GM19463 (cell line): ENCODE measurements around the gene CCDC102B.

Experiments
- ATAC-seq: cut with Tn5 transposase; IDR thresholded peaks from one replicate; pipeline ENCODE4 v1.9.1; 2021; ENCODE audit warnings: mild to moderate bottlenecking, moderate library complexity; ENCODE audit not compliant: unreplicated experiment

CCDC102B gene

DNA sequence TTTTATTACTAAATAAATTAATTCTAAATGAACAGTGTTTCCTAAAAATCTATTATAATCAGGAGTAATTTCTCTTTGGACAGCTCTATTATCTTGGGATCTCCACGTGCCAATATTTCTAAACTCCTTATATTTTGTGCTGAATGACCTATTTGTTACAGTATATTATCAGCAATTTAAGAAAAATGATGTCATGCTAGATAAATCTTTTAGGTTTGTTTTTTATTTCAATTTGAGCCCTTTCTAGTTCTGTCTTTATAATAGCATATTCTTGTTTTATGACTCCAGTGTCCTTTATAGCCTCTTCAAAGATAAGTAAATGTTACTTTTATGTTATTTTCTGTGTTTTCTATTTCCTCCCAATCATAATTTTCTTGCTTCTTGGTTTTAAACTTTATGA is 269.2 kb downstream of the CCDC102B start:
- ATAC-seq = no peak

DNA sequence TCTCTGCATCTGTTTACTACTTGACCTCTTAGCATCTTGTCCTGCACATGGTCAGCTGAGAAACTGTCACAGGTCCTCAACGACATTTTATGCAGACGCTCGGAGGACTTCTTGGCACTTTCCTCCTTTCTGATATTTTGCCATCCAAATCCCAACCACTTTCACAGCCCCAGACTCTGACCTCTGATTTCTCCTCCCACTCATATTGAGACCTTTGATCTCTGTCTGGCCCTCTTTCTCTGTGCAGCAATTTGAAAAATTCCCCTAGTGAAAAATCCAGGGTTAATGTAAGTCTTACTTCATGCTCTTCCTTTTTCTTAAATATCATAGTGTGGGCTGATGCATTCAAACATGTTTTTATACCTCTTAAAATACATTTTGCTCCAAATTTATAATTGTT is 273.8 kb downstream of the CCDC102B start:
- ATAC-seq = no peak

DNA sequence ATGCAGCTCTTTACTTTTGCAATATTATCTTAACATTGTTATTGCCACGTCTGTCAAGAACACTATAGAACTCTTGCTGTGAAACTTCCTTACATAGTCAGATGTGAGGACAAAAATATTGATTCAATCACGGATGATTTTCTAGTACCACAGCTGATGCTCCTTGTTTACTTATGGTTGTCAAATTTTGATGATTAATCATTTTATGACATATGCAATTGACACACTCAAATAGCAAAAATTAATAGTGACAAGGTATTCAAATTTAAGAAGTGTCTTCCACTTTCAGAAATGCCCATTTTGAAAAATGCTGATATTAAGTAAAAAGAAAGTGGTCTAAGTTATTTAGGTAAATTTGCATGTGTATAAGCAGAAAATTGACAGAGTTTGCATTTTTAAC is 284.0 kb downstream of the CCDC102B start:
- ATAC-seq = no peak

DNA sequence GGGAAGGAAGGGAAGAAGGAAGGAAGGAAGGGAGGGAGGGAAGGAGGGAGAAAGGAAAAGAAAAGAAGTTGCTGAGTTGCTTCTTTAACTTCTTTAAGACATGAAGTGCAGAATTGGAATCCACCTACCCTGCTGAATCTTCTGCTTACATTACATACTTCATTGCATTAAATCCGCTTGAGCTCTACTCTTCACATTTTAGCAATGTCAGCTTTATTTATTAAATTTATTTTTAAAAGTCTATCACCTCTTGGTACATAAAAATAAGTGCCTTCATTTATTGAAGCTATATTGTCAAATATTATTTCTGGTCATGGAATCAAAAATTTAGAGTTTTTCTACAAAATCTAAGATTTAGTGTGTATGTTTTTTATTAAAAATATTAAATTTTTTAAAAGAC is 284.6 kb downstream of the CCDC102B start:
- no peak for ATAC-seq

DNA sequence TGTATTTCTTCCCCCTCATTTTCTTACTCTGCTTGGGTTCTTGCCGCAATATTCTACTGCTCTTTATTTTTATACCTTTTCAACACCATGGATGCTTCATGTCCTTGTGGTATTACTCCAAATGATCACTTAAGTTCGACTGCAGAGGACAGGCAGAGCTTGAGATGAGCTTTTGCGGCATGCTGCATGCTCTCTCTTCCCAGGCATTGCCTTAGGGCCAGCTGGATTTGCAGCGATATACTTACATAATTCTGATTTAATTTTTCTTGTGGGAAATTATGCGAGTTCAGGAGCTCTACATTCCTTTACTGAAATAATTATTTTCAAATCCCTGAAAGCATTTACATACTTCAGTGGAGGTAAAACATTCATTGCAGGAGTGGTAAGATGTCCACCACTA is 288.1 kb downstream of the CCDC102B start:
- ATAC-seq = no peak

DNA sequence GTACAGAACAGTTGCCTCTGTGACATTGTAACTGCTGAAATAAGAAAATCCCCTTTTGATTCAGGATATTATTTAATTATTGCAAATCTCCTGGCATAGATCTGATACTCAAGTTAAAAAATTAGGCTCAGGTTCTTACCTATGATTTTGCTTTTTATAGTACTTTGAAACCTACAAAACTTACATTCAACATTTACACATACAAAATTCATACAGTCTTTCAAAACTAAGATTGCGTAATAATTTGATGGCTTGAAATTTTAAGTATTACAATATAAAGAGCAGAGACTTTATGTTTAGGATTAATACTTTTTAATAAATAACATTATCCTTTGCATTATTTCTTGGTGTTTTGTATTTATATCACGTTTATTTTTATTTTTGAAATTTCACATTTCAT is 291.1 kb downstream of the CCDC102B start:
- ATAC-seq = no peak

DNA sequence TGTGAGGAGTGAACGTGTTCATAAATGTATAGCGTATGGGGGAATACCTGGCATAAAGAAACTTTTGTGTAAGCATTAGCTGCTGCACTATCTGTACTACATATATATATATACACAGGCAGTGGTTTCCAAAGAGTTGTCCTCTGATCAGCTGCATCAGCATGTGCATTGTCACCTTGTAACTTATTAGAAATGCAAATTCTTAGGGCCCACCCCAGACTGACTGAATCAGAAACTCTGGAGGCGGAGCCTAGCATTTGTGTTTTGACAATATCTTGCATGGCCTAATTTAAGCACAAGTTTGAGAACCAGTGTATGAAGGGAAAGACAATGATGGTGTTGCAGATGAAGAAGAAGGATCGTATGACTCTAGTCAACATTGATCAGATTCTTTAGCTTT is 299.5 kb downstream of the CCDC102B start:
- ATAC-seq = peak; percentile 93

DNA sequence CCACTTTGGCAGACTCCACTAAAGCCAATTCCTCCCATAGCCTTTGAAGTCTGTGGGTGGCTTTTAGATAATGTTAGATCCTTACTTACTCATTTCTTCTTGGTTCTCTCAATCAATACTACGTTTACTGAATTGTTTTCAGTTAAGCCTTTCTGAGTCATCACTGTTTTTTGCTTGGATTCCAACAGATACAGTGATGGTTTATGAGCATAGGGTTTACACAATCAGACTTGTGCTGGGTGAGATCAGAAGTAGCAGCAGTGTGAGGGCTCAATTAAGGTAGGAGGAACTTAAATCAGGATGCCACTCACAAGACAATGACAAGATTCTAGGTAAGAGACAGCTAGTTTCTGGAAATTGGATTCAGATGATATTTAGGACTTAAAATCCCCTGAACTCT is 305.1 kb downstream of the CCDC102B start:
- ATAC-seq = no peak
